Stimulated activated CD8-positive, alpha-beta memory T cell treated with anti-CD3 and anti-CD28 coated beads, Interleukin-12 subunit alpha, Interleukin-12 subunit beta, amount 100 ng/mL, for 1 hour (primary cell): ENCODE results near the gene AMZ2.
"Not testable (repeated sequence)": the region's sequence is repeated elsewhere in the genome, so short reads cannot be mapped to it uniquely, and the experiment has no call there.

Source experiments
- DNase-seq: peaks from one replicate; pipeline ENCODE4 v3.0.0-alpha.2; 2020; ENCODE audit warnings: low read depth

The AMZ2 gene

DNA sequence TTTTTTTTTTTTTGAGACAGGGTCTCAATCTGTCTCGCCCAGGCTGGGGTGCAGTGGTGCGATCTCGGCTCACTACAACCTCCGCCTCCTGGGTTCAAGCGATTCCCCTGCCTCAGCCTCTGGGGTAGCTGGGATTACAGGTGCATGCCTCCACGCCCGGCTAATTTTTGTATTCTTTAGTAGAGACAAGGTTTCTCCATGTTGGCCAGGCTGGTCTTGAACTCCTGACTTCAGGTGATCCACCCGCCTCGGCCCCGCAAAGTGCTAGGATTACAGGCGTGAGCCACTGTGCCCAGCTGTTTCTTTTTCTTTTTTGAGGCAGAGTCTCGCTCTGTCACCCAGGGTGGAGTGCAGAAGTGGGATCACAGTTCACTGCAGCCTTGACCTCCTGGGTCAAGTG is 27.1 kb upstream of the AMZ2 start:
- DNase-seq: not testable (repeated sequence)

DNA sequence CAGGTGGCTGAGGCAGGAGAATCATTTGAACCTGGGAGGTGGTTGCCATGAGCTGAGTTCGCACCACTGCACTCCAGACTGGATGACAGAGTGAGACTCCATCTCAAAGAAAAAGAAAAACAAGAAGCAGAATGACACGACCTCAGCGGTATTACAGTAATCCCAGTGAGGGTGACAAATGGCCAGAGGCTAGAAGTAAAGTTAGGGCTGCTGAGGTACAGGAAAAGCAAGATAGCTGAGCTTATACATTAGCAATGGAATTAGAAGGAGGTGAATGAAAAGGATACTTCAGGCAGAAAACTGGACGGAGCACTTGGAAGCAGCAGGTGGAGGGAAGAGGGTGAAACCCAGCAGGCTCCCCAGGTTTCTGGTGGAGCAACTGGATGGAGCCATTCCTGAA is 26.1 kb upstream of the AMZ2 start:
- DNase-seq: no peak

DNA sequence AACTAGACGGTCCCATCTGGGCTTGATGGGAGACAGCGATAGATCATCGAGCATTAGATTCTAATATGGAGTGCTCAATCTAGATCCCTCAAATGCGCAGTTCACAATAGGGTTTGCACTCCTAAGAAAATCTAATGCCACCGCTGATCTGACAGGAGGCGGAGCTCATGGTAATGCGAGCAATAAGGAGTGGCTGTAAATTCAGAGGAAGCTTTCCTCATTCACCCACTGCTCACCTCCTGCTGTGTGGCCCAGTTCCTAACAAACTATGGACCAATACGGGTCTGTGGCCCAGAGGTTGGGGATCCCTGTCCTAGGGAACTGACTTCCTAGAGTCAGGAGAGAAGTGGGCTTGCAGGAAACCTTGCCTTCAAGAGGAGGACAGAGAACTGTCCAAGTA is 25.2 kb upstream of the AMZ2 start:
- no peak for DNase-seq

DNA sequence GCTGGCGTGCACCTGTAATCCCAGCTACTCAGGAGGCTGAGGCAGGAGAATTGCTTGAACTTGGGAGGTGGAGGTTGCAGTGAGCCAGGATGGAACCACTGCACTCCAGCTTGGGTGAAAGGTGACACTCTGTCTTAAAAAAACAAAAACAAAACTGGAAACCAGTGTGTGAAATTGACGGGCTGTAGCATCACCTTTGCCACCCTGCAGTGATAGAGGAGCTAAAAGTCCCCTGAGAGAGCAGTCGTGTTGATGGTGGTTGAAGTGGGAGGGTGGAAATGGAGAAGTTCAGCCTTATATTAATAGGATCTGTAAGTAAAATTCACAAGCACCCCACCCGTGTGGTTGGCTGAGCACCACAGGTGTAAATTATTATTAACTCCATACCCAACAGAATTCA is 22.8 kb upstream of the AMZ2 start:
- not testable (repeated sequence) for DNase-seq

DNA sequence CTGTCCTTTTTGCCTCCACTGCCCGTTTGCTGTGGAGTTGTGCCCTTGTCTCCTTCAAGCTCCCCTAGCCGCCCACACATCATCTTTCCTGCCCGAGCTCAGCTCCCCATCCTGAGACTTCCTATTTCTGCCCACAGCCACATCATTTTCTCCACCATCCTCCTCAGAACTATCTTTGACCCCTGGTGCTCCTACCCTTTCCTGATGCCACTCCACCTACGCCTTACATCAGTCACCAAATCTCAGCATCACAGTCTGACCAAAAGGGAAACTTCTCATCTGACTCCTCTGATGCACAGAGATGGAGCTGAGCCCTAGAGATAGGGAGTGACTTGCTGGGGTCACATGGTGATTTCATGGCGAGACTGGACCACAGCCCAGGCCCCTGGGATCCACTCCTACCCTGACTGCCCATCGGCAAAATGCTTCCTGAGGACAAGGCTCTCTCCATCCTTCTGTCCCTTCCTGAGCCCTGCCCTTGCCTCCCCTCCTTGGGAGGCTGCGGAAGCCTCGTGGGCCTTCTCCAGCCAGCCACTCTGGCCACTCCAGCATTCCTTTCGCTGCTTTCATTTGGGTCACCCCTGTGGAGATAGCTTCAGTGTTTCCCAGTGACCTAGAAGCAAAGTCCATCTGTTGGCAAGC is 19.7 kb upstream of the AMZ2 start:
- DNase-seq: not testable (repeated sequence)

DNA sequence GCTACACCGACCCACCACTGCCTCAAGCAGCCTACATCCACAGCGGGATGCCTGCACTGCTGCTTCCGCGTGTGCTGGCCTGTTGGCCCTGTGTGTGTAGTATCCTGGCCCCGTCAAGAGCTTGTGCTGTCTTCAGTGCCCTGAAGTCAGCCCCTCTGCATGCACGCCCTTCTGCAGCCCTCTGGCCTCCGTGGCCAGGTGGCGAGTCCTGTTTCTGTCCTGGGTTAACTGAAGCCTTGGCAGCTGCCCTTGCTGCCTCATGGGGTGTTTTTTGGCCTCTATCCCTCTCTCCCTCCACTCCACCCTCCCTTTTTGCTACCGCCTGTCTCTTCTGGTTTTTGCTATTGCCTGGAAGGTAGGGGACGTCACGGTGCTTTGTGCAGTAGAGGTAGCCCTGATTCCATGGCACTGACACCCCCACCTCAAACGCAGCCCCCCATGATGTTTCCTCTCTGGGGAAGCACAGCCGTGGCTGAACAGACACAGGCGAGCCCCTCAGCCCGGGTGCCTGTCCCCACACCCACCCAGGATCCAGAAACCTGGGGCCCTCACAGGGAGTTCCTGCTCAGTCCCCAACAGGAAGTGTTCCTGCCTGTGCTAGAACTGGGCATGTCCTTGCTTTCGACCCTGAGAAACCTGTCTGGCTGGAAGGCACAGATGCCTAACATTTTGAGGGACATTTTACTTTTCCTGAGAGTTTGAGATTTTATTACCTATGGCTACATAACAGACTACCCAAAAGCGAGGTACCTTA is 18.8 kb upstream of the AMZ2 start:
- no peak for DNase-seq

DNA sequence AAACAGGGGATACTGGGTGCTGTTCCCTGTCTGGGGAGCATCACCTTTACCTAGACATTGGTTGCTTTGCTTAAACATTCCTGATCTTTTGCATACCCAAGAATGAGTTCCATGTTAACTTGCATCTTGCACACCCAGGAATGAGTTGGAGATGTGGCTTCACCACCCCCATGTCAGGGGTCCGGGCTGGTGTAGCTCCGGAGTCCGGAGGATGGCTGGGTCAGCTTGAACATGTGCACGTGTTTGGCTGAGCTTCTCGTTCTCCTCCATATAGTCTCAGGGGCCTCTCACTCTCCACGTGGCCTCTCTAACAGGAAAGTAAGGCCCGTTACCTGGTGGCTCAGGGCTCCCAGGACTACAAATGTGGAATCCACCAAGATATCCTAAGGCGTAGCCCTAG is 18.2 kb upstream of the AMZ2 start:
- no peak for DNase-seq

DNA sequence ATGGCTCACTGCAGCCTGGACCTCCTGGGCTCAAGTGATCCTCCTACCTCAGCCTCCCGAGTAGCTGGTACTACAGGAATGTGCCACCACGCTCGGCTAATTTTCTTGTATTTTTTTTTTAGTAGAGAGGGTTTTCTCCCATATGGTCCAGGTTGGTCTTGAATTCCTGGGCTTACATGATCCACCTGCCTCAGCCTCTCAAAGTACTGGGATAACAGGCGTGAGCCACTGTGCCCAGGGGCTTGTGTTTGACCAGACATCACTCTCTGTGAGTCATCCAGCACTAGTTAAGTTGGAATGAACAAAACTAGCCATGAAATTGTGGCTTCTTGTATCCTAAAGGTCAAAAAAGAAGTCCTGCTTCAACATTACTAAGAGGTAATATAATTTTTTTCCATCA is 16.7 kb upstream of the AMZ2 start:
- not testable (repeated sequence) for DNase-seq

DNA sequence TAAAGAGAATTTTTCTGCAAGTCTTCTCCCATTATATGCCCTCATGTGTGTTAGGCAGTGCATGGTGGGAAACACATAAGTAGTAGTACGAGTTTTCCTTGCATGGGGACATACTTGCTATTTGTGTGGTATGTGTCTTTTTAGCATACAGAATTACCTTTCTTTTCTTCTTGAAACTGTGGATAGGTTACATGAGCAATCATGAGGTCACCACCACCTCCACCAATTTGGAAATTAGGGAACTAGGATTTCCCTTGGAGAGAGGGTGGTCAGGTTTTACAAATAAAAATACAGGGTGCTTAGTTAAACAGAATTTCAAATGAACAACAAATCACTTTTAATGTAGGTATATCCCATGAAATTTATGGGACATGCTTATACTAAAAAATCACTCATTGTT is 16.3 kb upstream of the AMZ2 start:
- DNase-seq: no peak

DNA sequence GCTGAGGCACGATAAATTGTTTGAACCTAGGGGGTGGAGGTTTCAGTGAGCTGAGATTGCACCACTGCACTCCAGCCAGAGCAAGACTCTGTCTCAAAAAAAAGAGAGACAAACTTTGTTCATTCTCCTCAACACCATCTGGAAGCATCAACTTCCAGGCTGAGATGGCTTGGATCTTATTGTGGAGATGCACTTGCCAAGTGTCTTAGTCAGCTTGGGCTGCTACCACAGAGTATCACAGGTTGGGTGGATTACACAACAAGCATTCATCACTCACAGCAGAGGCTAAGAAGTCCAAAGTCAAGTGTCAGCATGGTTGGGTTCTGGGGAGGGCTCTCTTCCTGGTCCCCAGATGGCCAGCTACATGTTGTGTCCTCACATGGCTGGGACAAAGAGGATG is 15.1 kb upstream of the AMZ2 start:
- DNase-seq: not testable (repeated sequence)

DNA sequence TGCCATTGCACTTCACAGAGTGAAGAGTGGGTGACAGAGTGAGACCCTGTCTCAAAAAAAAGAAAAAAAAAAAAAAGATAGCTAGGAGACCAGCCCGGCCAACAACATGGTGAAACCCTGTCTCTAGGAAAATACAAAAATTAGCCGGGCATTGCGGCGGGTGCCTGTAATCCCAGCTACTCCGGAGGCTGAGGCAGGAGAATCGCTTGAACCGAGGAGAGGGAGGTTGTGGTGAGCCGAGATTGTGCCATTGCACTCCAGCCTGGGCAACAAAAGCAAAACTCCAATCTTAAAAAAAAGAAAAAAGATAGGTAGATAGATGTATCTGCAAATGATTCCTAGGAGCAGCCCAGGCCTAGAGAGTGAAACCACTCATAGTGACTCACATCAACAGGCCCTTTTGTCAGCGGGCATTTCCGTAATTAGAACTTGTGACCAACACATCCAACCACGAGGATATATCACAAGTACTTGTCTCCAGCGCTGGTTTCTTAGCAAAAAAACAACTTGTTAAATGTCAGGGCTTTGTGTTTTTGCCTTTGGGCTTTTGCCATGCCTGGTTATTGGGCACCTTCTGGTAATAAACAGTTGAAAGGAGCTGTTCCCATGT is 13.0 kb upstream of the AMZ2 start:
- not testable (repeated sequence) for DNase-seq

DNA sequence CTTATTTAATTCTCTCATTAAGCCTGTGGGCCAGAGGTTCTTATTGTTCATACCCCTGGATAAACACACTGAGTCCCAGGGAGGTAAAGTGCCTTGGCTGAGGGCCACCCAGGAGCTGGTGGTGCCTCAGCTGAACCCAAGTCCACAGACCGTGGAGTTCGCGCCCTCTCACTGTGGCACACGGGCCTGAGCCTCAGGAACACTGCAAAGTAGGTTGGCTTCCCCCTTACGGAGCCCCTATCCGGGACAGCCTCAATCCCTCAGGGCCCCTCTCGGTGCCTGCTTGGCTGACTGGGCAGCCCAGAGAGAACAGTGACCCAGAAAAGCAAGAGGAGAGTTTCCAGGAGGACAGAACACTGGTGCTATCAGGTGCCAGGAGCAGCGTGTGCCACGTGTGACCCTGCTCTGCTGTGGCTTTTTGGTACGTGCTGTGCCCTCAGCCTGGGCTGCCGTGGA is 12.5 kb upstream of the AMZ2 start:
- not testable (repeated sequence) for DNase-seq

DNA sequence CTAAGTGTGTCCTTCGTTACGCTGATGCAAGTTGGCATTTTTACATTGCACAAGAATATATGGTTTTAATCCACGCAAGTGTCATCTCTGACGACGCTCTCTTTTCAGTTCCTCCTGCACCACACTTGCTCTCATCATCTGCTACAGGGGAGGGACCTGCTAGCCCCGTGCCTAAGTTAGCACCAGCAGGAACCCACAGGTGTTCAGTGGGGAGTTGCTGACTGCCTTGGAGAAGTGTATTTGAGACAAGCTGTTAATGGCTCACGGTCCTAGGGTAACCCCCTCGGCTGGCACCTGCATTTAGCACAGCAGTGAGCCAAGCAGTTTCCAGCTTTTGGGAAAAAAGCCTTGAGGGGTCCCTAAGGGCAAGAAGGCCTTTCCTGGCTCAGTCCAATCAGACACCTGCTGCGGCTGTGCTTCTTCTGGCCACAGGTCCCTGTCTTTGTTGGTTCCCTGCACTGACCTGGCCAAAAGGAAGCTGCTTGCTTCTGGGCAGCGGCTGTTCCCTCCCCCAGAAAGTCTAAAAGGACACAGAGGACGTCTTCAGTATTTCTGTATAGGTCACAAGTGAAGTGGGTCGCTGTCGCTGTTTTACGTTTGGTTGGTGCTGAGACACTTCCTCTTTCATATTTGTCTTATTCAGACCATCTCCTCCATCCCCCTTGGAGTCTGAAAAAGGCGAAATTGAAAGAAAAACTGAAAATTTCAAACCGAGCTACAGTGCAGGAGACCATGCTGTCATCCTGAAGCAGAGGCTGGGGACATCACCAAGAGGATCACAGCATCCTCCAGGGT is 10.3 kb upstream of the AMZ2 start:
- DNase-seq: not testable (repeated sequence)

DNA sequence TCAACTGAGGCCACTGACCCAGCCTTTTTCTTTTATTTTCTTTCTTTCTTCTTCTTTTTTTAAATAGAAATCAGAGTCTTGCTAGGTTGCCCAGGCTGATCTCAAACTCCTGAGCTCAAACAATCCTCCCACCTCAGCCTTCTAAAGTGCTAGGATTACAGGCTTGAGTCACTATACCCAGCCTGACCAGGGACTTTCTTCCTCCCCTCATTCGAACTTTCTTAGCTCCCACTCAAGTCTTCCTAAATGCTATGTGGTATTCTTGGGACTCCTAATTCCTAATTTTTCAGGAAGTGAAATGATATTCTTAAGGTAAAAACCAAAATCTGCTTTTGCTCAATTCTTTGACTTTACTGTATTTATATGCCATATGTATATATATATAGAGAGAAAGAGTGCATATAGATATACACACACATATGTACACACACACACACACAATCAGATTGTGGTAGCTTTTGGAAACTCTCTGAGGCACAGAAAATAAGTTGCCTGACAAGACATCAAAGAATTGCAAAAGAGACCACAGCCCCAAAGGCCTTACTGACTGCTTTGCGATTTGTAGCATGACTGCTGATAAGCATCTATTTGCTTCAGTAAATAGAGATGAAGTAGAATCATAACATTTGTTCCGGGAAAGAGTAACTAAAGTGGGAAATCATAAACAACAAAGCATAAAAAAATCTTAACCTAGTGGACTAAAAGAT is 9.5 kb upstream of the AMZ2 start:
- DNase-seq: no peak

DNA sequence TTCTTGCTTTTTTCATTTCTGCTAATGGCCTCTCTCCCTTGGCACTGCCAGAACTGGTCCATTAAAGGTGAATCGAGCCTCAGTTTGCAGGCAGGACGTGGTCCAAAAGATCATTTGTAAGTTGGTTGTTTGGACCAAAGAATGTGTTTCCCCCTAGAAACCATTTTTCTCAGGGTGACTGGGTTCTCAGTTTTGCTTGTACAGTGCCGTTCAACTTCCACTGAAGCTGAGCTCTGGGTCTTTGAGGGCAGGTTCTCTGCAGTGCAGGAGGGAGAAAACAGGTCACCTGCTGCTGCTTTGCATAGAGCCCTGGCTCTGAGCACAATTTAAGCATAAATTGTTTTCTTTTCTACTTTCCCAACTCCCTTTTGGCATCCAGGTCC is 9.0 kb upstream of the AMZ2 start:
- DNase-seq: no peak

DNA sequence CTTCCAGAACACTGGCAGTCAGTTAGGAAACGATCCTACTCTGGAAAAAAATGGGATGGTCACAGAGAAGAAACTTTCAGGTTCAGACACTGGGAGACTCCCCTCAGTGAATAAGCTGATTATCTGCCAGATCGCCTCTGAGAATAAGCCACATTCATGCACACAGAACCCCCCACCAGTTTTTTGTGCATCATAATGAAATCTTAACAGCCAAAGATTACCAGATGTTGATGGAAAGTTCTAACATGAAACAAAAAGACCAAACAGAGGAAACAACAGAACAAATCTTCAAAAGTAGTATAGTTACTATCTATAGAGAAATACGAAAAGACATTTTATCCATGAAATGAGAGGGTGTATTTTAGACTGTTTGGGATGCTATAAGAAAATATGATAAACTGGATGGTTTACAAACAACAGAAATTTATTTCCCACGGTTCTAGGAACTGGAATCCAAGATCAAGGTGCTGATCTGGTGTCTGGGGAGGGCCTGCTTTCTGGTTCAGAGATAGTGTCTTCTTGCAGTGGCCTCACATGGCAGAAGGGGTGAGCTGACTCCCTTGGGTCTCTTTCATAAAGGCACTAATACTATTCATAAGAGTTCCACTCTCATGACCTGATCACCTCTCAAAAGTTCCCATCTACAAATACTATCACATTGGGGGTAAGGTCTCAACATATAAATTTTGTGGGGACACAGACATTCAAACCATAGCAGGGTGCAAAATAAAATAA is 8.0 kb upstream of the AMZ2 start:
- DNase-seq: no peak

DNA sequence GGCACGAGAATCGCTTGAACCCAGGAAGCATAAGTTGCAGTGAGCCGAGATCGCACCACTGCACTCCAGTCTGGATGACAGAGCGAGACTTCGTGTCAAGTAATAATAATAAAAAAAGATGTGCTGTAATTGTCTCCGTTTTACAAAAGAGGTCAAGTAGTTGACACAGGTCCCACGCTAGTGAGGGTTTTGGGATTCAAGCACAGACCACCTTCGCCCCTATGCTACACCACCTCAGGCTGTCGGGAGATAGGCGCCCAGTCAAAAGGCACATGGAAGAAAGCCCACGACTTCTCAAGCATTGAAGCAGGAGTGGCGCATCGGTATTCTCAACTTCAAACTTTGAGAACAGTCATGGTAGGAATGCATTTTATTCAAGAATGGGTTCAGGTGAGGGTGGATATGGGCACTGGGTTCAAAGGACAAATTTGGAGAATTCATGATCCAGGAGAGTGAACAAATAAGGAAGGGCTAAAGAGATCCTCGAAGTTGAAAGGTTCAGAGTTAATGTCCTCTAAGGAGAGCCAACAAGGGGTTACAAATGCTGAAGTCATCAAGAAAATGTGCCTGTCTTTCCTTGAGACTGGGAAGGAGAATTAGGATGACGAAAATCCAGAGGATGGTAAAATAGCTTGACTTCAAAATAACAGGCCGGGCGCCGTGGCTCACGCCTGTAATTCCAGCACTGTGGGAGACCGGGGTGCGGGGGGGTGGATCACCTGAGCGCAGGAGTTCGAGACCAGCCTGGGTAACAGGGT is 1.4 kb upstream of the AMZ2 start:
- no peak for DNase-seq

DNA sequence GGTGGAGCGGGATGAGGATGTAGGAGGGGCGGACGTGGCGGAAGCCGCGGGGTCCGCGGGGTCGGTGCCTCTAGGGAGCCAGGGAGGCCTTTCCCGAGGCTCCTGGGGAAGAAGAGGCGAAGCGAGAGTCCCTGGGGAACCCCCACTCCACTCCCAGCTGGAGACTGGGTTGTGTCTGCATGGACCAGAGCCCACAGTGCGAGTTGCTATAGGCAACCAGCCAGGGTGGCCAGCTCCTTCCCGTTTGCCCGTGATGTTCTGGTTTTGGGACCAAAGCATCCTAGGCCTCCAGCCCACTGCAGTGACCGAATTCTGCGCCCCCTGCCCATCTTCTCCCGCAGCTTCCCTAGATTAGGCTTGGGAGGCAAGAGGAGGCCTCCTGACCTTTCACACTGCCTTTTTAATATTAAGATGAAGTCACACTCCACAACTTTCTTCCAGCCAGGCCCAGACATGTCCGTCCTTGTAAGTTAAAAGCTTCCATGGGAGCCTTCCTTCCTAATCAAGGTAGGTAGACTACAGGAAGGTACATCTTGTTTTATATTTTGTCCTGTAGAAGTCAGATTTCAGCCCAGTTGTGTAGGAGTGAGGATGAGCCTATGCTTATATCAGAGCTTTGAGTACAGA is 469 bp downstream of the AMZ2 start:
- no peak for DNase-seq

DNA sequence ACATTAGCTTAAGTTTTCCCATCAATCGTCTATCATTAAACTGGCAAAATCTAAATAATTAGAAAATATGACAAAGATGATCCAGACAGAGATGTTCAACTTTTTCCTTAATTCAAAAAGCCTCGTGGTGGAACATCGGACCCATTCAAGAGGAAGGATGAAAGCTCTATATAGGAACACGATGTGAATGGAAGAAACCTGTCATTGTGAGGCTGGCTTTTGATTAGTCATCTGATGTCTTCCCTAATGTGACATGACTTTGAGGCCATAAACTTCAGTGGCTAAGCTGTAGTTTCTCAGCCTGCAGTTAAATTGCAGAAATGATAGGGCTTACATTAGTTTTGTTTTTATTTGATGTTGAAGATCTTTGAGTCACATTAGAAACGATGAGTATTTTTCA is 1.0 kb downstream of the AMZ2 start:
- DNase-seq: no peak

DNA sequence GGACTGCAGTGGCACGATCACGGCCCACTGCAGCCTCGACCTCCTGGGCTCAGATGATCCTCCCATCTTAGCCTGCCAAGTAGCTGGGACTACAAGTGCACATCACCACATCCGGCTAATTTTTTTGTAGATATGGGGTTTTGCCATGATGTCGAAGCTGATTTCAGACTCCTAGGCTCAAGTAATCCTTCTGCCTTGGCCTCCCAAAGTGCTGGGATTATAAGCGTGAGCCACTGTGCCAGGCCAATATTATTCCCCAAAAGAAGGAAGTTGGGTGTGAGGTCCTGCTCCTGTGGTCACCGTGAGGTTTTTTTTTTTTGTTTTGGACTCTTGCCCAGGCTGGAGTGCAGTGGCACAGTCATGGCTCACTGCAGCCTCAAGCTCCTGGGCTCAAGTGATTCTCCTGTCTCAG is 1.5 kb downstream of the AMZ2 start:
- no peak for DNase-seq
